GM21576 (cell line): ENCODE measurements around the gene MAGEA11.
A peak's percentile ranks its signal among the peaks of the same experiment; 100 is the strongest.
"Not testable (repeated sequence)": the region's sequence is repeated elsewhere in the genome, so short reads cannot be mapped to it uniquely, and the experiment has no call there.

Source experiments
- ATAC-seq: cut with Tn5 transposase; IDR thresholded peaks from one replicate; pipeline ENCODE4 v1.9.1; 2021; ENCODE audit warnings: mild to moderate bottlenecking, moderate library complexity; ENCODE audit not compliant: unreplicated experiment

MAGEA11 gene, protein sequence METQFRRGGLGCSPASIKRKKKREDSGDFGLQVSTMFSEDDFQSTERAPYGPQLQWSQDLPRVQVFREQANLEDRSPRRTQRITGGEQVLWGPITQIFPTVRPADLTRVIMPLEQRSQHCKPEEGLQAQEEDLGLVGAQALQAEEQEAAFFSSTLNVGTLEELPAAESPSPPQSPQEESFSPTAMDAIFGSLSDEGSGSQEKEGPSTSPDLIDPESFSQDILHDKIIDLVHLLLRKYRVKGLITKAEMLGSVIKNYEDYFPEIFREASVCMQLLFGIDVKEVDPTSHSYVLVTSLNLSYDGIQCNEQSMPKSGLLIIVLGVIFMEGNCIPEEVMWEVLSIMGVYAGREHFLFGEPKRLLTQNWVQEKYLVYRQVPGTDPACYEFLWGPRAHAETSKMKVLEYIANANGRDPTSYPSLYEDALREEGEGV

DNA sequence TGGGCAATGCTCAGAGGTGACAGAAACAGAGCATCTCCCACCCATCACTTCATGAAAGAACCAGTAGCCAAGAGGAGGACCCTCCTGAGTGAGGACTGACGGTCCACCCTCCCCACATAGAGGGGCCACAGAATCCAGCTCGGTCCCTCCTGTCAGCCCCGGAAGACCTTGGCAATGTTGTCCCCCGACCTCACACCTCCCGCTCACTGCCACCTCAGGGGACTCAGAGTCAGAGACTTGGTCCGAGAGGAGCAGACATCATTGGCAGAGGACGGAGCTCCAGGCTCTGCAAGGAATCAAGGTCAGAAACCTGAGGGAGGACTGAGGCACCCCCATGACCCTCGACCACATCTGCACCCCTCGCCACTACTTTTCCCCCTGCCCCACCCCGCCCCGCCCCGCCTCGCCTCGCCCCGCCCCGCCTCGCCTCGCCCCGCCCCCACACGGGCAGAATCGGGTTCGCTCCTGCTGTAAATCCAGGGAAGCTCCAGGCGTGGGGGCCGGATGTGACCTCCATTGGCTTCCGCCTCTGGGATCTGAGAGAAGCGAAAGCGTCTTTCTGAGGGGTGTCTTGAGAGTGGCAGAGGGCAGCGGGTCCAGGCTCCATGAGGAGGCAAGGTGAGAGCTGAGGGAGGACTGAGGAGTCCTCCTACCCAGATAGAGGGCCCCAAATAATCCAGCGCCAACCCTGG is at the start of gene MAGEA11:
Gene MAGEA11, plus strand, starts transcription at position 516 of the 692 bp plus-strand sequence. CDS start 1,100 bp downstream, outside the sequence.
- no peak for ATAC-seq

DNA sequence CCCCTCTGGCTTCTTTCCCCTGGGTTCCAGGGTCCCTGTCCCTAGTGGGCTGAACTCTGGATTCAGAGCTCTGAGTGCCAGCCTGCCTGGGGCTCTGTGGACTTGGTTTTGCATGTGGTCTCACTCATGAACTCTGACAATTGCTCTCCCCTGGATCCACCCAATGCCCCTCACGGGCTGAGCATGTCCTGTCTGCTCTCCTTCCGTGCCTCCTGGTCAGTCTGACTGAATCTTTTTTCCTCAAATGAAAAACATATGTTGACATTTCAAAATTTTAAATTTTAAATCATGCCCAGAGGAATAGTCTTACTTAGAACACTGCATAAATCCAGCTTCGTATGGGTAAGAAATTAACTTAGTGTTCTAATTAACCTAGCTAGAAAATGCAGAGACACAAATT is 36.8 kb upstream of the MAGEA11 start:
- not testable (repeated sequence) for ATAC-seq

DNA sequence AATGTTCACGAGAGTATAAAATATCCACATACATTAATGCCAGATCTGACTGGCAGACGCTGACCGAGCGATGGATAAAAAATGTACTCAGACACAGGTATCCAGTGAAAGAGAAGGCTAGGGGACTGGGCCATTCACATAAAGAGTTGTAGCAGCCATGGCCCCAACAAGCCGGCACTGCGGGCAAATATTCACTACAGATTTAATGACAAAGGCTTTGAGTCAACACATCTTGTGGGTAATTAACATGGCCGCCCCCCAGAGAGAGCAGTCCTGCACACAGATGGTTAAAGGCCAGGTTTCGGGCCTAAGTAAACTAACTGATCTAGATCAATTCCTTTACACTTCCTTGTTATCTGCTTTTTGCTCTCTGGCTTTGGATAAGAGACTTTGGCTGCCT is 36.3 kb upstream of the MAGEA11 start:
- ATAC-seq = not testable (repeated sequence)

DNA sequence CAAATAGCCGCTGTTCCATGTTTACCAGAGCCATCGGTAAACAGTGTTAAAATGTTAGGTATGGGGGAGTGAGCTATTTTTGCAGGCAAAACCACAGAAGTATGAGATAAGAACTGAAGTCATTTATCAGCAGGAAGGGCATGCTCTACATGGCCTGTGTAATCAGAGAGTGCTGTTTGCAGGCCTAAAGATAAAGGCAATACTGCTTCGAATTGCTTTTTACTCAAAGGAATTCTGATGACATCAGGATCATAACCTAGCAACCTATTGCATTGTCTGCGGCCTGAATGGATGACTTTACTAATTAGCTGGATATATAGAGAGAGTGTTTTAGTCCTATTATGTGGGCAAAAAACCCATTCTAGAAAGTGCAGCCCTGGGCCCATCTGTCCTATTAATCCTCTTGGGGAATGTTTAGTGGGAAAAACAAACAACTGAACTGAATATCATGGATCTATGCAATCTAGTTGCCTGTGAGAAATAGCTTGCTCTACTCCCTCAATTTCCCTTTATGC is 32.6 kb upstream of the MAGEA11 start:
- ATAC-seq = not testable (repeated sequence)

DNA sequence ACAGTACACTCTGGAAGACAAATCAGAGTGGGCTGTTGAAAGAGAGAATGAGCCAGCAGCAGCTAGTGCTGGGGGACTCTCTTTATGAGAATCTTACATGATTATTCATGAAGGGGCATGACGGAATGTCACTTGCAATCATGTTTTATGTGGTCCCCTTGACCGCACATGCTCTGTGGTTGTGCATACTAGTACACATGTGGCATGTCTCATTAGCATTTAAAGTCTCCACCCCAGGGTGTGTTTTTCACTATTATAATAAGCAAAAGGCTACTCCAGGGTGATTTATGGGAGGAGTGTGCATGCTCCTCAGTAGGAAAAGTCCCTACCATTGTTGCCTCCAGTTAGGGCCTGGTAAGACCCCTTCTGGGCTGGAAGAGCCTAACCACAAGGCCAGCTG is 30.7 kb upstream of the MAGEA11 start:
- no peak for ATAC-seq

DNA sequence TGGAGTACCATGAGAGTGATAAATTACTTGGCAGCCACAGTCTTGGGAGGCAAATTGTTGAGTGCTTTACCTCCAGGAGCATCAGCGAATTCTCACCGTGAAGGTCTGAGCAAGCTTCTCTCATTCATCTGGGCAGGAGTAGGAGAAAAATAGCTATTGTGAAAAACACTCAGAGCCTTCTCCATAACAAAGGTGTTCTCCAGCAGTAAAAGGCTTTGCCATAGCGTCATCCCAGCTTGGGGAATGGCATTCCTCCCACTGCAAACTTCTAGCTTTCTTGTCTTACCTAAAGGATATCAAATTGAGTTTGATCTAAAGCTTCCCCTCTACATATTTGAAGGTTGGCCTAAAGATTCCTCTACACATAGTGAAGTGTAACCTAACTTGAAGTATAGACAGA is 29.8 kb upstream of the MAGEA11 start:
- ATAC-seq = no peak

DNA sequence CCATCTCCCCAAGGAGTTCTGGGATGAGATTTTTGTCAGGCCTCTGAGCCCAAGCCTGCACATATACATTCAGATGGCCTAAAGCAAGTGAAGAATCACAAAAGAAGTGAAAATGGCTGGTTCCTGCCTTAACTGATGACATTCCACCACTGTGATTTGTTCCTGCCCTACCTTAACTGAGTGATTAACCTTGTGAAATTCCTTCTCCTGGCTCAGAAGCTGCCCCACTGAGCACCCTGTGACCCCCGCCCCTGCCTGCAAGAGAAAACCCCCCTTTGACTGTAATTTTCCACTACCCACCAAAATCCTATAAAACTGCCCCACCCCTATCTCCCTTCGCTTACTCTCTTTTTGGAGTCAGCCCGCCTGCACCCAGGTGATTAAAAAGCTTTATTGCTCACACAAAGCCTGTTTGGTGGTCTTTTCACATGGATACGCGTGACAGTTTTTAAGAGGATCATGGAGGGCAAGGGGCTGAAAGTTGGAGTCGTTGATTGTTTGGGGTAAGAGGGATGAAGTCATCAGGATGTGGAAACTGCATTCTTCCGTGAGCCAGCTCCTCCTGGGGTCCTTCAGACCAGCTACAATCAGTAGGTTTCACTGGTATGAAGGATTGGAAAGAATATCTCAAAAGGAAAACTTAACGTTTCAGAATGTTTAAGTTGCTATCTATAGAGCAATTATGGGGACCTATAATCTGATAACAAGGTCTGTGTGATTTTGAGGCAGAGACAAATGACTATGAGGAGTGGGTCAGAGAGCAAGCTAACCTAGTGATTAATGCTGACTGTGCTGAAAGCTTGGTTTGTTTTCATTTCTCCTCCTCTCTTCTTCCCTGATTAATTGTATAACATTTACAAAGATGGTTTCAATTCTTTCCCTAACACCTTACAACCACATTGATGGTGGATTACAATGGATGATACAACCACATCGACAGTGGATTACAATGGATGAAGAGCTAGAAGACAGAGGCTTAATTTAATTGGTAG is 28.6 kb upstream of the MAGEA11 start:
- no peak for ATAC-seq

DNA sequence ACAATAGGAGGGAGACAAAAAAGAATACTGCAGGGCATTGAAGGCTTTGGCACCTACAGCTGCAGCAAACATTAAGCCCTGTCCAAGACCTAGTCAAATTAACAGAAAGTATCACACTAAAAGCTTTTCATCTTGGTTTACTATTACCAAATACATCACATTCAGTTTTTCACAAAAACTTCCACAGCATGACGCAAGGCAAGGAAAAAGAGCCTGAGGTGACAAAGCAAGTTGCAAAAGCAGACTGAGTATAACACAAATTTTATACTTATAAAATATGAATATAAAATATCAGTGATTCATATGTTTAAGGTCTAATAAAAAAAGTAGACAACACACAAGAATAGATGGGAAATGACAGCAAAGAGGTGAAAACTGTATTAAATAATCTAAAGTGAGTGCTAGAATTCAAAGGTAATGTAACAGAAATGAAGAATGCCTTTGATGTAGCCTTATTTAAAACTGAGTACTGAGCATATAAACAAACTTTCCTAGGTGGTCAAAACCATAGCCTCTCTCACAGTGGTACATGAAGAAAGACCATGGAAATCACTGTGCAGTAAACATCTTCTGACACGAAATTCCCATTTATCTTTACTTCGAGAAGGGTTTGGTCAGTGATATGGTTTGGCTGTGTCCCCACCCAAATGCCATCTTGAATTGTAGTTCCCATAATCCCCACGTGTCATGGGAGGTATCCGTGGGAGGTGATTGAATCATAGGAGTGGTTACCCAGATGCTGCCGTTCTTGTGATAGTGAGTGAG is 27.7 kb upstream of the MAGEA11 start:
- no peak for ATAC-seq

DNA sequence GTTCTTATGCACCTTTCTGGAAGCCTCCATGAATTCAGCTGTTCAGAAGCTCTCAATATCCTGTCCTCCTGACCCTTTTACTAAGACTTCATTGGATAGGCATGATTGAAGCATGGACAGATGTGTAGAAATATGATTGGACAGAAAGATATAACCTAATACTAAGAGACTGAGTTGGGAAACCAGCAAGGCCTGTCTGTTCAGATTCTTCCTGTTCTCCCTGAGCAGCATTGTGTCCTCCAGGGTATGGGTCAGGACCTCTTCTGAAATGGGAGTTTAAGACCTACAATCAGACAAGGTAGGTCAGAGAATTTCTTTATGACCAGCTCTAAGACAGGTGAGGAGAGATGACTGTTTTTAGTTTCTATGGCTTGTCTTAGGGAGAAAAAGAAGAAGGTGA is 23.9 kb upstream of the MAGEA11 start:
- no peak for ATAC-seq

DNA sequence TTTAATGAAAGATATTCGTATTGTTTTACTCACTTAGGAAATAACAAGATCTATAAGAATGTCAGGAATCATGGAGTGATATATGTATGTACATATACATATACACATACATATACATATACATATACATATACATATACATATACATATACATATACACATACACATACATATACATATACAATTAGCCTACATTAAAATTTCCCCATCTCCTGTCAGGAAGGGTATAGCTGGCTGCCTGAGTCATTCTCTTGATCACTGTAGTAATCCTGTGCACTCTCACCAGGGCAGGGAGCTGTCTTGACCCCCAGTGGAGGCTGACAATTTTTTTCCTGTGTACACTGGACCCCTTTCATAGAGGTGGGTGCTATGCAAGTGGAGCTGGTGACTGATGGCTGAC is 23.3 kb upstream of the MAGEA11 start:
- no peak for ATAC-seq

DNA sequence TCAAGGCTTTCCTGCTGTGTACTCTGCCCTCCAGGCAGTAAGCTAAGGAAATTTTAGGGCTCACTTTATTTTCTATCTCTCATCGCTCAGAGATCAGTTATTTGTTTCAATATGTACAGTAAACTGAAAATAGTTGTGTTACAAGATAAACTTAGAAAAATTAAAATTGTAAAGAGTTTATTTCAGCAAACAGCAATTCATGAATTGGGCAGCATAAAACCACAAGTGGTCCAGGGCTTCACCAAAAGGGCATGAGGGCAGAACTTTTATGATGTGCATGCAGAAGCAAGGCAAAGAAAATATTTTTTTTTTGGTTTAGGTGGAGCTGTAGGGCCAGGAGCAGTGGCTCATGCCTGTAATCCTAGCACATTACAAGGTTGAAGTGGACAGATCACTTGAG is 20.1 kb upstream of the MAGEA11 start:
- no peak for ATAC-seq

DNA sequence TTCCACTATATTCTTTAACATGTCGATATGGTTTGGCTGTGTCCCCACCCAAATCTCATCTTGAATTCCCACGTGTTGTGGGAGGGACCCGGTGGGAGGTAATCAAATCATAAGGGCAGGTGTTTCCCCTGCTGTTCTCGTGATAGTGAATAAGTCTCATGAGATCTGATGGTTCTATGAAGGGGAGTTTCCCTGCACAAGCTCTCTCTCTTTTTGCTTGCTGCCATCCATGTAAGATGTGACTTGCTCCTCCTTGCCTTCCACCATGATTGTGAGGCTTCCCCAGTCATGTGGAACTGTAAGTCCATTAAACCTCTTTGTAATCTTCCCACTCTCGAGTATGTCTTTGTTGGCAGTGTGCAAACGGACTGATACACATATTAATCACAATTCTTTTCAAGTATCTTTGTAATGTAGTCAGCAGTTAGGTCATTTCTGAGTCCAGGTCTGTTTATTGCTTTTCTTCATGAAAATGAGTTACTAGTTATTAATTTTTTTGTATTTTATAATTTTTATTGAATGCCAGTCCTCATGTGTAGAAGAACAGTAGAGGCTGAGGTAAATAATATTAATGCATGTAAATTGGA is 19.1 kb upstream of the MAGEA11 start:
- not testable (repeated sequence) for ATAC-seq

DNA sequence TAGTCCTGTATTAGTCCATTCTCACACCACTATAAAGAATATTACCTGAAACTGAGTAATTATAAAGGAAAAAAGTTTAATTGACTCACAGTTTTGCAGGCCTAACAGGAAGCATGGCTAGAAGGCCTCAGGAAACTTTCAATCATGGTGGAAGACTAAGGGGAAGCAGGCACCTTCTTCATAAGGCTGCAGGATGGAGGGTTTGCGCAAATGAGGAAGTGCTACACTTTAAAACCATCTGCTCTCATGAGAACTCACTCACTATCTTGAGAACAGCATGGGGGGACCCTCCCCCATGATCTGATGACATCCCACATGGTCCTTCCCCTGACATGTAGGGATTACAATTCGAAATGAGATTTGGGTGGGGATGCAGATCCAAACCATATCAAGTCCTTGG is 12.1 kb upstream of the MAGEA11 start:
- no peak for ATAC-seq

DNA sequence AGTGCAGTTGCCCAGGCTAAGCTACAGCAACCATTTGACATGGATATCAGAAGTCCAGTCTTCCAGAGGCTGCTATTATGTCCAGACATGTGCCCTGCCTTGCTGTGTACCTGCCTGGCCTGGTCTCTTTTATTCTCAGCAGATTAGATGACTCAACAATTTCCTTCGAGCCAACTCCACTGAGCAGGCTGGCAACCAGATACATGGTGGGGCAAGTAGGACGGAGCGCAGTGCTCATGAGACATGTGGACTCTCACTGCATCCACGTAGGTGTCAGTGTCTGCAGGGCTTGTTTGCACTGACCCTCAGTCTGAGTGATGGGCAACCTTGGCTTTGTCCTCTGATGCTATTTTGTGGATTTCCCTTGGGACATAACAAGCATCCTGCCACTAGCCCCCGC is 7.2 kb upstream of the MAGEA11 start:
- ATAC-seq = no peak

DNA sequence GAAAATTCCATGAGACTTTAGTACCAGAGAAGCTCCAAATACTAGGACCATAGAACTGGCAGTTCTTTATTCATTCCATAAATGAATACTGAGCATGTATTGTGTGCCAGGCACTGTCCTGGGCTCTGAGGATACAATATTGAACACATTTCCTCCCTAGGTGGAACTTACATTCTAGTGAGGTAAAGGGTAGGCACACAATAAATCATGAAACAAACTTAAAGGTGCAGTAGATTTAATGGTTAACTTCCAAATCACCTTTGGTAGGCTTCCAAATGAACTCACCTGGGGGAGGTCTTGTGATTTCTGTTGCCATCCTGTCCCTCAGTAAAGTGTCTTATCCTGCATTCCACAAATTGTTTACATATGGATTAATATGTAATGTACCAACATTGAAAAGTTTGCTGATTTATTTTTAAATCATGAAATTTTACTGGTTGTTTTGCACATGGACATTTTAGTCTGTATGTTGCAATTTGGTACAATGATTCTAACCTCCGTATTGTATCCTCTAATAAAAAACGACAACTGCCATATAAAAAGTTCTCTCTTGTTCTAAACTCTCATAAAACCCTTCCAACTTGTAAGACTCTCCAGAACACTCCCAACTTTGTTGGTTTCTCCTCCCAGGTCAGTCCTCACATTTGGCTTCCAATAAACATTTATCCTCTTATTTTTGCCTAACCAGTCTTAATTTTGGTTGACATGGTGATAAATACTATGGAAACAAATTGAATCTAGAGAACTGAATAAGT is 4.5 kb upstream of the MAGEA11 start:
- no peak for ATAC-seq

DNA sequence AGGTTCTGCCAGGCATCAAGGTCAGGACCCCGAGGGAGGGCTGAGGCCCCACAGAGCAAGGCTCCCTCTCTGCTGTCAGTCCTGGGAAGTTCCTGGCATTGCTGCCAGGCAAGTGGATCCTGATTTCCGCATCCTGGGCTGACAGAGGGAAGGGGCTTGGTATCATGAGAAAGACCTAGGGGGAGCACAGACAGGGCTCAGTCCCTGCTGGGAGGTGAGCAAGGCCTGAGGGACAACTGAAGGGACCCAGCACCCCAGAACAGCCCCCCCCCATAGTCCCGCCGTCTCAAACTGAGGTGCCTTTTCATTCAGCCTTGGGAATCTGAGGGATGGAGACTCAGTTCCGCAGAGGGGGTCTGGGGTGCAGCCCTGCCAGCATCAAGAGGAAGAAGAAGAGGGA is 971 bp downstream of the MAGEA11 start:
- ATAC-seq = no peak

DNA sequence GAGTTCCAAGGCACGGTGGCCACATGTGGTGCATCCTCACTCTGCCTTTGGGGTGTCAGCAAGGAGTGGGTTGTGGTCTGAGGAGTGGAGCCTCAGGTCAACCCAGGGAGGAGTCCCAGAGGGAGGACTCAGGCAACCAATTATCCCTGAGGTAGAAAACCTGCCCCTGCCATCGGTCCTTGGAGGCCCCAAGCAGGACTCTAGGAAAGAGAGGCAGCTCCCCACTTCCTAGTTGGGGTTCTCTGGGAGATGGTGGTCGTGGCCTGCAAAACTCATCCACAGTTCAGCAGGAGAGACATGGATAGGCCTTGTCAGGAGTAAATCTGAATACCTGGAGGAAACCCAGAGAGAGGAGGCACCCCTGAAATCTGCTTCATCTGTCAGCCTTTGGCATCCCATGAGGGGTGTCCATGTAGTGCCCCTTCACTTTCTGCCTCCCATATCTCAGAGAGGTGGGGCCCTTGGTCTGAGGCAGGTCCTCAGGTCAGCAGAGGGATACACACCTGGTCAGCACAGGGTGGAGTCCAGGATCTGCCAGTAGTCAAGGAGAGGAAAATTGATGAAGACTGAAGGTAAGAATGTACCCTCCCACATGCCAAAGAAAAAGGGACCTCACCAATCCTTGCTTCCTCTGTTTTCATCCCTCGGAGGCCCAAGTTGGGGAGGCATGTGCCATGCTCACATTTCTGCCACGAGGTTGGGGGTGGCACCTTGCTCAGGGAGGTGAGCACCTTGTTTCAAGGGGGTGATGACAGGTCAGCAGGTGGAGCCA is 1.6 kb downstream of the MAGEA11 start:
- ATAC-seq = no peak

DNA sequence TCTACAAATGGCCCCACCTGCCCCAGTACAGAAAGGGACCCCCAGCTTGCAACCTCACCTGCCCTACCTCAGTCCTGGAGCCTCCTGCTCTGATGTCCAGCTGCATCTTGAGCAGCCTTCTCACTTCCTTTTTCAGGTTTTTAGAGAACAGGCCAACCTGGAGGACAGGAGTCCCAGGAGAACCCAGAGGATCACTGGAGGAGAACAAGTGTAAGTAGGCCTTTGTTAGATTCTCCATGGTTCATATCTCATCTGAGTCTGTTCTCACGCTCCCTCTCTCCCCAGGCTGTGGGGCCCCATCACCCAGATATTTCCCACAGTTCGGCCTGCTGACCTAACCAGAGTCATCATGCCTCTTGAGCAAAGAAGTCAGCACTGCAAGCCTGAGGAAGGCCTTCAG is 3.6 kb downstream of the MAGEA11 start:
- ATAC-seq = peak; percentile 60
